SK-N-SH (cell line): ENCODE measurements around the gene WFDC6. TPM values are rescaled to one million over a fixed set of nuclear protein-coding genes. Genes with fewer than 3 reads are reported as not detected.

ENCODE experiments used
- CTCF ChIA-PET: fragments of 300-600, 350-600 bp; formaldehyde crosslinking; extraction: SDS; loops from one replicate; lab custom pipeline; 2021; lab: Yijun Ruan, JAX
- POLR2A ChIA-PET: fragments of 350-600 bp; sonication (Branson Sonifier 250); formaldehyde crosslinking; extraction: SDS; loops from one replicate; lab custom pipeline; 2020; ENCODE audit warnings: antibody characterized with exemption, inconsistent platforms; lab: Yijun Ruan, JAX
- DNase-seq: peaks from one replicate; pipeline ENCODE4 v3.0.0; 2012
- H2AFZ ChIP-seq: fragments of 200-600 bp; sonication (generic); 2 replicates; pipeline ENCODE4 v1.8.1; 2016; ENCODE audit warnings: antibody characterized with exemption, mild to moderate bottlenecking, low read depth
- H3F3A ChIP-seq: fragments of 200-600 bp; sonication (generic); replicated peaks from 2 replicates; pipeline ENCODE3; 2016; ENCODE audit warnings: antibody characterized with exemption, mild to moderate bottlenecking; ENCODE audit not compliant: insufficient read depth
- H3K27ac ChIP-seq, 2 experiments: fragments of 200-500 bp in 1 of 2; fragments of 200-600 bp in 1 of 2; sonication (Bioruptor generic) in 1 of 2; sonication (generic), shearing (Covaris generic) in 1 of 2; 2 replicates each; pipeline versions ENCODE4 v1.5.1 to v1.6.1; 2014 to 2016; ENCODE audit warnings: low read depth in 2 of 2, inconsistent platforms in 1 of 2, low read length in 1 of 2, mild to moderate bottlenecking in 1 of 2, mixed read lengths in 1 of 2
- H3K27me3 ChIP-seq: fragments of 200-600 bp; sonication (generic), shearing (Covaris generic); 2 replicates; pipeline ENCODE4 v1.6.1; 2016; ENCODE audit warnings: mixed run types; ENCODE audit not compliant: insufficient read depth
- H3K36me3 ChIP-seq, 2 experiments: fragments of 200-500 bp in 1 of 2; fragments of 200-600 bp in 1 of 2; sonication (Bioruptor generic) in 1 of 2; sonication (generic) in 1 of 2; replicated peaks in 1 of 2; 2 replicates each; pipeline versions ENCODE3 to v1.5.1; 2014 to 2016; ENCODE audit warnings: low read length in 1 of 2, mild to moderate bottlenecking in 1 of 2; ENCODE audit not compliant: insufficient read depth in 2 of 2, control insufficient read depth in 1 of 2
- H3K4me1 ChIP-seq, 2 experiments: fragments of 200-500 bp in 1 of 2; fragments of 200-600 bp in 1 of 2; sonication (Bioruptor generic) in 1 of 2; sonication (generic), shearing (Covaris generic) in 1 of 2; 2 replicates each; pipeline versions ENCODE4 v1.5.1 to v1.6.1; 2014 to 2016; ENCODE audit warnings: low read depth in 1 of 2, low read length in 1 of 2, mixed run types in 1 of 2; ENCODE audit not compliant: insufficient read depth in 2 of 2, control insufficient read depth in 1 of 2
- H3K4me2 ChIP-seq: fragments of 200-600 bp; sonication (generic), shearing (Covaris generic); 2 replicates; pipeline ENCODE4 v1.6.1; 2017; ENCODE audit warnings: mixed run types
- H3K4me3 ChIP-seq, 2 experiments: fragments of 200-500 bp in 1 of 2; fragments of 200-600 bp in 1 of 2; sonication (Bioruptor generic) in 1 of 2; sonication (generic), shearing (Covaris generic) in 1 of 2; 2 replicates each; pipeline versions ENCODE4 v1.5.1 to v1.8.1; 2014 to 2016; ENCODE audit warnings: low read depth in 2 of 2, inconsistent platforms in 1 of 2, low read length in 1 of 2, mild to moderate bottlenecking in 1 of 2, mixed read lengths in 1 of 2, moderate library complexity in 1 of 2
- H3K79me2 ChIP-seq: fragments of 200-600 bp; sonication (generic); 2 replicates; pipeline ENCODE4 v1.8.1; 2017; ENCODE audit warnings: mild to moderate bottlenecking; ENCODE audit not compliant: insufficient read depth
- H3K9ac ChIP-seq: fragments of 200-600 bp; sonication (generic); 2 replicates; pipeline ENCODE4 v1.6.1; 2017; ENCODE audit warnings: mixed run types
- H3K9me2 ChIP-seq: fragments of 200-600 bp; sonication (generic); 2 replicates; pipeline ENCODE4 v1.6.1; 2017; ENCODE audit warnings: mixed run types
- H3K9me3 ChIP-seq: fragments of 200-600 bp; sonication (generic); 2 replicates; pipeline ENCODE4 v1.6.1; 2017; ENCODE audit warnings: mixed run types, mild to moderate bottlenecking, moderate library complexity
- H4K20me1 ChIP-seq: fragments of 200-600 bp; sonication (generic); 2 replicates; pipeline ENCODE4 v1.6.1; 2017; ENCODE audit warnings: mild to moderate bottlenecking, mixed run types; ENCODE audit not compliant: insufficient read depth
- NFIC ChIP-seq: IDR thresholded peaks from 2 replicates; pipeline ENCODE4 v1.4.0; 2012; ENCODE audit warnings: borderline replicate concordance
- RXRA ChIP-seq: IDR thresholded peaks from 2 replicates; pipeline ENCODE4 v1.4.0; 2012; ENCODE audit warnings: low read depth, mild to moderate bottlenecking, borderline replicate concordance
- SMC3 ChIP-seq: IDR thresholded peaks from 2 replicates; pipeline ENCODE4 v1.6.1; 2012; ENCODE audit warnings: low read depth, low read length, improper control_type of control experiment
- WGBS: methylation state at CpG from one replicate; pipeline ENCODE4 v1.1.6; 2017; ENCODE audit warnings: low lambda C conversion rate; 5-methylcytosine and 5-hydroxymethylcytosine counted together
- polyA plus RNA-seq, 3 experiments: library from polyadenylated mRNA; depleted of rRNA; stranded (reverse); fragments of >200 nt; gene quantifications; 2 replicates each; pipeline ENCODE4 v1.2.3, GENCODE V29; 2012
- TF ChIP-seq, protein P1 (sequence below): IDR thresholded peaks from 2 replicates; pipeline ENCODE4 v1.4.0; 2012; ENCODE audit warnings: low read depth, borderline replicate concordance
- TF ChIP-seq, protein P2 (sequence below): fragments of 150-350 bp; IDR thresholded peaks from 2 replicates; pipeline ENCODE4 v1.6.1; 2016; ENCODE audit warnings: mild to moderate bottlenecking, low read depth, low read length
- TF ChIP-seq, protein P3 (sequence below): fragments of 200-600 bp; sonication (generic); IDR thresholded peaks from 2 replicates; pipeline ENCODE4 v1.6.1; 2017; ENCODE audit warnings: antibody characterized with exemption, mild to moderate bottlenecking, moderate library complexity
- TF ChIP-seq, protein P4 (sequence below): IDR thresholded peaks from 2 replicates; pipeline ENCODE4 v1.6.1; 2012; ENCODE audit warnings: mild to moderate bottlenecking, low read depth, low read length, moderate library complexity
- TF ChIP-seq, protein P5 (sequence below): IDR thresholded peaks from 2 replicates; pipeline ENCODE4 v1.4.0; 2012; ENCODE audit warnings: low read depth

Gene WFDC6
- polyA plus RNA-seq, 1 of the 3 experiments (the other 2 are of a cell fraction): not detected

DNA sequence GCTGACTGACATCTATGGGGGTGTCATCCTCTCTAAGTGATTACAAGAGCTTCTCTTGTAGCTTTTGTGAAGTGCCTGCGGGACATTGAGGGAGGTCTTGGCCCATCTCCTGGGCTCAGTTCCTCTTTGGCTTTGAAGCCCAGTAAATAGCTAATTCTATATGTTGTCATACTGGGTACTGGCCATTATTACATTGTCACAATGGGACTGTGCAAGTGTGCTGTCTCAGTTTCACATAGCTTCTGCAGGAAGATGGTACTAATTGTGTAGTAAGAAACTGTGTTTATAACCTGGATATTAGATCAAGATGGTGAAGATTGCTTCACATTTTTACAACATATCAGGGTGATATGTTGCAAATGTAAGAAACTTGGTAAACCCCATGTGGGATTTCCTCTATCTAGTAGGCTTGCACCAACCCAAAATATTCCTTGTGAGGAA lies 43.8 kb downstream of the WFDC6 start:
- H3K4me2 ChIP-seq: no peak overlapping the region
- WGBS: 38% methylated on average over 1 of the region's 1 CpG
- peaks cover 10% of the 10 kb centered on the region; the same call in 1 of the 2 replicates for H3K27me3 ChIP-seq
- no peak overlapping the region for H3K9ac ChIP-seq
- H3F3A ChIP-seq: no peaks in the 10 kb centered on the region
- no peaks in the 10 kb centered on the region for H3K9me2 ChIP-seq
- H3K27ac ChIP-seq: no peak overlapping the region
- POLR2A ChIA-PET: no interaction called here
- H3K36me3 ChIP-seq: no peaks in the 10 kb centered on the region
- H4K20me1 ChIP-seq: no peaks in the 10 kb centered on the region
- no peak overlapping the region for H3K4me3 ChIP-seq
- TF ChIP-seq SMC3: no peak
- TF ChIP-seq, protein P1, sequence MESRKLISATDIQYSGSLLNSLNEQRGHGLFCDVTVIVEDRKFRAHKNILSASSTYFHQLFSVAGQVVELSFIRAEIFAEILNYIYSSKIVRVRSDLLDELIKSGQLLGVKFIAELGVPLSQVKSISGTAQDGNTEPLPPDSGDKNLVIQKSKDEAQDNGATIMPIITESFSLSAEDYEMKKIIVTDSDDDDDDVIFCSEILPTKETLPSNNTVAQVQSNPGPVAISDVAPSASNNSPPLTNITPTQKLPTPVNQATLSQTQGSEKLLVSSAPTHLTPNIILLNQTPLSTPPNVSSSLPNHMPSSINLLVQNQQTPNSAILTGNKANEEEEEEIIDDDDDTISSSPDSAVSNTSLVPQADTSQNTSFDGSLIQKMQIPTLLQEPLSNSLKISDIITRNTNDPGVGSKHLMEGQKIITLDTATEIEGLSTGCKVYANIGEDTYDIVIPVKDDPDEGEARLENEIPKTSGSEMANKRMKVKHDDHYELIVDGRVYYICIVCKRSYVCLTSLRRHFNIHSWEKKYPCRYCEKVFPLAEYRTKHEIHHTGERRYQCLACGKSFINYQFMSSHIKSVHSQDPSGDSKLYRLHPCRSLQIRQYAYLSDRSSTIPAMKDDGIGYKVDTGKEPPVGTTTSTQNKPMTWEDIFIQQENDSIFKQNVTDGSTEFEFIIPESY: no peak
- TF ChIP-seq, protein P2, sequence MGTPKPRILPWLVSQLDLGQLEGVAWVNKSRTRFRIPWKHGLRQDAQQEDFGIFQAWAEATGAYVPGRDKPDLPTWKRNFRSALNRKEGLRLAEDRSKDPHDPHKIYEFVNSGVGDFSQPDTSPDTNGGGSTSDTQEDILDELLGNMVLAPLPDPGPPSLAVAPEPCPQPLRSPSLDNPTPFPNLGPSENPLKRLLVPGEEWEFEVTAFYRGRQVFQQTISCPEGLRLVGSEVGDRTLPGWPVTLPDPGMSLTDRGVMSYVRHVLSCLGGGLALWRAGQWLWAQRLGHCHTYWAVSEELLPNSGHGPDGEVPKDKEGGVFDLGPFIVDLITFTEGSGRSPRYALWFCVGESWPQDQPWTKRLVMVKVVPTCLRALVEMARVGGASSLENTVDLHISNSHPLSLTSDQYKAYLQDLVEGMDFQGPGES: no peak
- TF ChIP-seq, protein P3, sequence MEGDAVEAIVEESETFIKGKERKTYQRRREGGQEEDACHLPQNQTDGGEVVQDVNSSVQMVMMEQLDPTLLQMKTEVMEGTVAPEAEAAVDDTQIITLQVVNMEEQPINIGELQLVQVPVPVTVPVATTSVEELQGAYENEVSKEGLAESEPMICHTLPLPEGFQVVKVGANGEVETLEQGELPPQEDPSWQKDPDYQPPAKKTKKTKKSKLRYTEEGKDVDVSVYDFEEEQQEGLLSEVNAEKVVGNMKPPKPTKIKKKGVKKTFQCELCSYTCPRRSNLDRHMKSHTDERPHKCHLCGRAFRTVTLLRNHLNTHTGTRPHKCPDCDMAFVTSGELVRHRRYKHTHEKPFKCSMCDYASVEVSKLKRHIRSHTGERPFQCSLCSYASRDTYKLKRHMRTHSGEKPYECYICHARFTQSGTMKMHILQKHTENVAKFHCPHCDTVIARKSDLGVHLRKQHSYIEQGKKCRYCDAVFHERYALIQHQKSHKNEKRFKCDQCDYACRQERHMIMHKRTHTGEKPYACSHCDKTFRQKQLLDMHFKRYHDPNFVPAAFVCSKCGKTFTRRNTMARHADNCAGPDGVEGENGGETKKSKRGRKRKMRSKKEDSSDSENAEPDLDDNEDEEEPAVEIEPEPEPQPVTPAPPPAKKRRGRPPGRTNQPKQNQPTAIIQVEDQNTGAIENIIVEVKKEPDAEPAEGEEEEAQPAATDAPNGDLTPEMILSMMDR: no peak
- TF ChIP-seq, protein P4, sequence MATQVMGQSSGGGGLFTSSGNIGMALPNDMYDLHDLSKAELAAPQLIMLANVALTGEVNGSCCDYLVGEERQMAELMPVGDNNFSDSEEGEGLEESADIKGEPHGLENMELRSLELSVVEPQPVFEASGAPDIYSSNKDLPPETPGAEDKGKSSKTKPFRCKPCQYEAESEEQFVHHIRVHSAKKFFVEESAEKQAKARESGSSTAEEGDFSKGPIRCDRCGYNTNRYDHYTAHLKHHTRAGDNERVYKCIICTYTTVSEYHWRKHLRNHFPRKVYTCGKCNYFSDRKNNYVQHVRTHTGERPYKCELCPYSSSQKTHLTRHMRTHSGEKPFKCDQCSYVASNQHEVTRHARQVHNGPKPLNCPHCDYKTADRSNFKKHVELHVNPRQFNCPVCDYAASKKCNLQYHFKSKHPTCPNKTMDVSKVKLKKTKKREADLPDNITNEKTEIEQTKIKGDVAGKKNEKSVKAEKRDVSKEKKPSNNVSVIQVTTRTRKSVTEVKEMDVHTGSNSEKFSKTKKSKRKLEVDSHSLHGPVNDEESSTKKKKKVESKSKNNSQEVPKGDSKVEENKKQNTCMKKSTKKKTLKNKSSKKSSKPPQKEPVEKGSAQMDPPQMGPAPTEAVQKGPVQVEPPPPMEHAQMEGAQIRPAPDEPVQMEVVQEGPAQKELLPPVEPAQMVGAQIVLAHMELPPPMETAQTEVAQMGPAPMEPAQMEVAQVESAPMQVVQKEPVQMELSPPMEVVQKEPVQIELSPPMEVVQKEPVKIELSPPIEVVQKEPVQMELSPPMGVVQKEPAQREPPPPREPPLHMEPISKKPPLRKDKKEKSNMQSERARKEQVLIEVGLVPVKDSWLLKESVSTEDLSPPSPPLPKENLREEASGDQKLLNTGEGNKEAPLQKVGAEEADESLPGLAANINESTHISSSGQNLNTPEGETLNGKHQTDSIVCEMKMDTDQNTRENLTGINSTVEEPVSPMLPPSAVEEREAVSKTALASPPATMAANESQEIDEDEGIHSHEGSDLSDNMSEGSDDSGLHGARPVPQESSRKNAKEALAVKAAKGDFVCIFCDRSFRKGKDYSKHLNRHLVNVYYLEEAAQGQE: no peak
- TF ChIP-seq, protein P5, sequence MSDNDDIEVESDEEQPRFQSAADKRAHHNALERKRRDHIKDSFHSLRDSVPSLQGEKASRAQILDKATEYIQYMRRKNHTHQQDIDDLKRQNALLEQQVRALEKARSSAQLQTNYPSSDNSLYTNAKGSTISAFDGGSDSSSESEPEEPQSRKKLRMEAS: no peak
- no peak for TF ChIP-seq NFIC
- TF ChIP-seq RXRA: no peak
- TF ChIP-seq, all 33 proteins: peak for 0
- no peaks in the 10 kb centered on the region for H3K4me1 ChIP-seq
- CTCF ChIA-PET: interaction anchor here (1.3 kb wide), 1 partner anchor 134 kb away, joined by 3 read pairs; the partner anchor contains the start of gene WFDC10A
- no peaks in the 10 kb centered on the region for H3K9me3 ChIP-seq
- H3K79me2 ChIP-seq: no peaks in the 10 kb centered on the region
- H2AFZ ChIP-seq: no peak overlapping the region
- DNase-seq: no peak
